Kidney (tissue), 14 donors: ENCODE data around the gene TGFB2. TPM values are rescaled to one million over a fixed set of nuclear protein-coding genes. Genes with fewer than 3 reads are reported as not detected.

Experiments
- DNase-seq, 5 donors: peaks; one replicate each; pipeline ENCODE4 v3.0.0-alpha.2; 2013 to 2020
- FAIRE-seq: peaks from 2 replicates; lab custom pipeline; 2012; peaks lifted over from hg19 to GRCh38; lab: Jason Lieb, UNC
- H3K27ac ChIP-seq, 2 donors: one replicate each; pipeline ENCODE4 v1.7.0; 2013; ENCODE audit warnings: low read depth in 2 of 2, low read length in 2 of 2, inconsistent platforms in 1 of 2
- H3K27me3 ChIP-seq: one replicate; pipeline ENCODE4 v1.7.1; 2013; ENCODE audit warnings: low read length, inconsistent platforms; ENCODE audit not compliant: control insufficient read depth, insufficient read depth
- H3K36me3 ChIP-seq, 3 donors: one replicate each; pipeline versions ENCODE4 v1.7.0 to v1.7.1; 2013; ENCODE audit warnings: low read length in 3 of 3, control low read depth in 1 of 3, inconsistent platforms in 1 of 3; ENCODE audit not compliant: insufficient read depth in 3 of 3, control insufficient read depth in 2 of 3
- H3K4me1 ChIP-seq, 3 donors: one replicate each; pipeline versions ENCODE4 v1.7.0 to v1.7.1; 2013; ENCODE audit warnings: low read length in 3 of 3, inconsistent platforms in 1 of 3, low read depth in 1 of 3; ENCODE audit not compliant: control insufficient read depth in 2 of 3, insufficient read depth in 2 of 3
- H3K4me3 ChIP-seq, 3 donors: one replicate each; pipeline versions ENCODE4 v1.7.0 to v1.8.1; 2013; ENCODE audit warnings: low read length in 3 of 3, control low read depth in 1 of 3, inconsistent platforms in 1 of 3
- H3K9ac ChIP-seq, 3 donors: one replicate each; pipeline versions ENCODE4 v1.7.0 to v1.7.1; 2013; ENCODE audit warnings: low read length in 3 of 3, control low read depth in 1 of 3, inconsistent platforms in 1 of 3
- H3K9me3 ChIP-seq, 3 donors: one replicate each; pipeline versions ENCODE4 v1.7.0 to v1.7.1; 2013; ENCODE audit warnings: low read length in 3 of 3, control low read depth in 1 of 3, inconsistent platforms in 1 of 3; ENCODE audit not compliant: control insufficient read depth in 2 of 3, insufficient read depth in 1 of 3
- intact Hi-C: fragments of 100-400 bp; cut with DNase I; formaldehyde crosslinking; loops from one replicate; pipeline ENCODE4 v1.11.1; 2022
- polyA plus RNA-seq: library from polyadenylated mRNA; stranded (reverse); fragments of 350-450 nt; fragmentation: Illumina TruSeq; extraction: RNeasy Lipid Tissue Mini Kit (QIAGEN cat#74804); gene quantifications from one replicate; pipeline ENCODE4 v1.2.3, GENCODE V29; 2014; ENCODE audit warnings: low read depth, low replicate concordance; ENCODE audit not compliant: insufficient read depth
- total RNA-seq: library from RNA; stranded (reverse); fragmentation: NEBNext Ultra II Directional; extraction: Animal tissue kit (Norgen Biotek cat#: 25700); gene quantifications from one replicate; pipeline ENCODE4 v1.2.1, GENCODE V29; 2021
- TF ChIP-seq, protein P1 (sequence below): IDR thresholded peaks from 3 replicates; pipeline ENCODE4 v1.5.1; 2012; ENCODE audit warnings: mild to moderate bottlenecking, moderate library complexity, borderline replicate concordance; ENCODE audit not compliant: insufficient read depth; ENCODE audit errors: extremely low read depth
- donor health status: control.
- donor health status: control.
- donor health status: control.
- donor health status: control.
- donor health status: control.
- donor health status: DM: yes; HTN: yes; CAD: no.
- donor health status: Normal renal cell carcinoma (clear cell type).

Gene TGFB2
- total and polyA plus RNA-seq, 2 donors from 2014 or later, result 1.4 to 12.2 TPM

DNA sequence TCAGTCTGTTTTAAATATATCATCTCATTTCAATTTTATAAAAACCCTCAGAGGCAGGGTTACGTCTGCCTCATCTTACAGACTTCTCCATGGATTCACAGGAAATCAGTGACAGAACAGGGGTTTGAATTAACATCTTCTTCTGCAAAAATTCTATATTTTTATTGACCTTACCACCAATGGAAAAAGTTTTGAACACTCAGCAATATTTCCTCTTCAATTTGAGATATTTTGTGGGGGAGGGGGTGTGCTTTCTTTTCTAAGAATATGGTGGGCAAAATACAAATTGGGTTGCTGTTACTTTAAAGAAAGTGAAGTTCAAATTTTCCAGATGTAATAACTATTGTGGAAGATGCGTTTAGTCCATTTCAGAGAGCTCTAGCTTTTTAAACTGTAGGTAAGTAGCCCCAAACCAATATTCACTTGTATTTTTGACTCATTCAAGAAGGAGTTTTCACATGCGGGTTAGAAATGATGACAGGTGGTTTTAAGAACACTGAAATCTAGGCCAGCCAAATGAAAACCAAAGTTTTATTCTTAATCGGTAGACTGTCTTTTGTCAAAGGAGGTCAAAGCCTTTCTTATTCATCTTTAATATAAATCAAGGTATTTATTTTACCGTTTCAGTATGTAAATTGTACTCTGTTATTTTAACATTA is 17.4 kb downstream of the TGFB2 start:
- Histone ChIP-seq H3K4me3 (no peak overlapping the region), H3K36me3 (no peaks in the 10 kb centered on the region), H3K27ac (no peak overlapping the region), H3K27me3 (no peaks in the 10 kb centered on the region), H3K9ac (no peak overlapping the region), H3K9me3 (no peaks in the 10 kb centered on the region), H3K4me1 (peaks cover 4 to 8% (median 4%) of the 10 kb centered on the region in 3 donors)
- FAIRE-seq, result no peak
- intact Hi-C loops, result no loop called here
- TF ChIP-seq, protein P1, sequence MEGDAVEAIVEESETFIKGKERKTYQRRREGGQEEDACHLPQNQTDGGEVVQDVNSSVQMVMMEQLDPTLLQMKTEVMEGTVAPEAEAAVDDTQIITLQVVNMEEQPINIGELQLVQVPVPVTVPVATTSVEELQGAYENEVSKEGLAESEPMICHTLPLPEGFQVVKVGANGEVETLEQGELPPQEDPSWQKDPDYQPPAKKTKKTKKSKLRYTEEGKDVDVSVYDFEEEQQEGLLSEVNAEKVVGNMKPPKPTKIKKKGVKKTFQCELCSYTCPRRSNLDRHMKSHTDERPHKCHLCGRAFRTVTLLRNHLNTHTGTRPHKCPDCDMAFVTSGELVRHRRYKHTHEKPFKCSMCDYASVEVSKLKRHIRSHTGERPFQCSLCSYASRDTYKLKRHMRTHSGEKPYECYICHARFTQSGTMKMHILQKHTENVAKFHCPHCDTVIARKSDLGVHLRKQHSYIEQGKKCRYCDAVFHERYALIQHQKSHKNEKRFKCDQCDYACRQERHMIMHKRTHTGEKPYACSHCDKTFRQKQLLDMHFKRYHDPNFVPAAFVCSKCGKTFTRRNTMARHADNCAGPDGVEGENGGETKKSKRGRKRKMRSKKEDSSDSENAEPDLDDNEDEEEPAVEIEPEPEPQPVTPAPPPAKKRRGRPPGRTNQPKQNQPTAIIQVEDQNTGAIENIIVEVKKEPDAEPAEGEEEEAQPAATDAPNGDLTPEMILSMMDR, result no peak
- no peak for DNase-seq

GRCh38 chr1:218363141-218363540 is 18.0 kb downstream of the TGFB2 start:
- TF ChIP-seq, protein P1, result no peak
- FAIRE-seq, result no peak
- H3K4me3 ChIP-seq, result no peak overlapping the region
- no peaks in the 10 kb centered on the region for H3K9me3 ChIP-seq
- no peaks in the 10 kb centered on the region for H3K36me3 ChIP-seq
- H3K4me1 ChIP-seq, result peaks cover 4 to 8% (median 4%) of the 10 kb centered on the region in 3 donors
- no peak for DNase-seq
- no peak overlapping the region for H3K27ac ChIP-seq
- intact Hi-C loops, result no loop called here
- H3K27me3 ChIP-seq, result no peaks in the 10 kb centered on the region
- H3K9ac ChIP-seq, result no peak overlapping the region

DNA sequence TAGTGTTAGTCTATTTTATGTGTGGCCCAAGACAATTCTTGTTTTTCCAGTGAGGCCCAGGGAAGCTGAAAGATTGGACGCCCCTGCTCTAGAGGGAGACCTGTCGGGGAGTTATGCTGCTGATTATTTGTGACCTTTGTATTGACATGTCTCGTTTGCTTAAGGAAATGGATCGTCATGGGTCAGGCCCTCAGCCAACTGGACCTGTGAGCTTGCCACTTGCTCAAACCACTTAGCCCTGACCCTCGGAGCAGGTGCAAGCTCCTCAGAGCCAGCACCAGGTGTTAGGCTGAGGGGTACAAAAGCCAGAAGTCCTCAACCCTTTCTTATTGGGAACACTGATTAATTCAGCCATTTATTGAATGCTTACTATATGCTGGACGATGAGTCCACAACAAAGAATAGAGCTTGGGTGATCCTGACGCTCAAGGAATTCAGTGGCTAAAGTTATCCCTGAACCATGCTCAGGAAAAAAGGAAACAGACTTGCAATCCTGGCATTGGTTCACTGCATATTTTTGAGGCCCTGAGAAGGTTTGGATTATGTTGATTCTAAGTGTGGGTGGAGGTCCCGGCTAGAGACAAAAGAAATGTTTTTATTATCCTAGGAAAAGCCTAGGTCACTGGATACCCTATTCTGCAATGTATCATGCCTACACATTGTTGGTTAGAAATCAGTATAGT is 19.0 kb downstream of the TGFB2 start:
- FAIRE-seq, result no peak
- Histone ChIP-seq H3K27ac (no peak overlapping the region), H3K36me3 (no peaks in the 10 kb centered on the region), H3K4me3 (no peak overlapping the region), H3K27me3 (no peaks in the 10 kb centered on the region), H3K4me1 (peaks cover 4 to 8% (median 4%) of the 10 kb centered on the region in 3 donors), H3K9me3 (no peaks in the 10 kb centered on the region), H3K9ac (no peak overlapping the region)
- intact Hi-C loops, result no loop called here
- TF ChIP-seq, protein P1, result no peak
- DNase-seq, result no peak
